Hepatic stellate cell (primary cell): ENCODE data around the gene DCAF4.

Experiments
- DNase-seq: peaks from one replicate; pipeline ENCODE4 v3.0.0; 2011; ENCODE audit warnings: low spot score

DCAF4 gene

DNA sequence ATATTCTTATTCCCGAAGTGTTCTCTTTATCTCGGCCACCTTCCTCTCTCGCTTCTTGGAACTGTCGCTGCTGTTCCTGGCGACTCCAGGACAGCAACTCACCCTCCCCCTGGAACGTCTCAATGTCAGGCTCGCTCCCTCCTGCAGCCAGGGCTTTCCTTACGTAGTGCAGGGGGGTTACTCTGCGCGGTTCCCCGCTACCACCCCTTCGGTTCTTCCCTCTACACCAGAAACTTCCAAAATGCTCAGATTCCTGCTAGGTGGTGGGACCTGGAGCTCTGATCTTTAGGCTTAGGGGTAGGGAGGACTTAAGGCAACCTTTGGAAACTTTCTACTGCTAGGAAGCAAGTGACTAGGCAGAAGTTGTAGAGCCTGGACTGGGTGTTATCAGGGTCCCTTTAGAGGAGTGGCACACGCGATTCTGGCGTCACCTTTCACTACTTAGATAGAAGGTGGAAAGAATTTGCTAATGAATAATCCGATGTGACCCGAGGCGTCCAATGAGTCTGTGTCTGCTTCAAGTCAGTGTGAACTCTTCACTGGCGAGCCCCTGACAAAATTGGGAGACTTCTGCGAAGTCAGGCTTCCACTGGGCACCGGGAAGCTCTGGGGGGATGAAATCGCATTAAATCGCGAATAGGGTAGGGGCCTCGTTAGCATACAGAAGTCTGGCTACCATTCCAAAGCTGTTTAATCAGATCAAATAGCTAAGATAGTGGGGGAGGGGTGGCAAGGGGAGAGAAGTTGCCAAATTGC lies 31.5 kb upstream of the DCAF4 start:
- DNase-seq = peak; percentile 23

GRCh38 chr14:72898448-72898847 lies 27.8 kb upstream of the DCAF4 start:
- DNase-seq = no peak

DNA sequence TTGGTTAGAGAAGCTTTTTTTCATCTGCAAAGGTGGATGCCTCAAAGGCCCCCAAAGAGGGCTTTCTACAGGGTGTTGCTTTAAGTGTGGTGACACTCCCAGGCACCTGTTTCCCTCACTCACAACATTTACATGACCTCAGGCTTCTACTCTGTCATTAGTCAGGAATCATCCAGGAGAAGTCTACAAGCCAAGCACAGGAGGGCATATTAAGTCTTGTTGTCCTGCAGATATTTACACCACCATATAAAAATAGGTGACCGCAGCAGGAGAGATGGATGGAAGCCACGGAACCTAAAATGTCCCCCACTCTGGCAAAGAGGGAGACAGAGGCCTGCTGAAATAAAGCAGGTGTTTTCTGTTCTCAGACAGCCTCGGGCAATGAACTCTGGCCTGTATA lies 24.9 kb upstream of the DCAF4 start:
- DNase-seq = no peak

- no peak for DNase-seq
Observed at GRCh38 chr14:72902801-72903530, 23.3 kb upstream of the DCAF4 start.

DNA sequence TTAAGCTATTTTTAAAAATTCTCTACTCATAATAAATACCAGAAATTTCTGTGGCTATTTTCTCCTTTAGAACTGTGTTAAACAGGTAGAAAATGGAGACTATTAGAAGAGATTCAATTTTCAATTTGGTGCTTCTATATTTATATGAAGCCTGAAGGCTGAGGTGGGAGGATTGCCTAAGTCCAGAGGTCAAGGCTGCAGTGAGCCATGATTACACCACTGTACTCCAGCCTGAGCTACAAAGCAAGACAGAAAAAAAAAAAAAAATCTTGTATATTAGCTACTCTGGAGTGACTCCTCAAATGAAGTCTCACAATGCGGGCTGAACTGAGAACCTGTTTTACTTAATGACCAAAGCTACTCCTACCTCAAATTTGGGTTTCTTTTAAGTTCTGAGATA lies 22.5 kb upstream of the DCAF4 start:
- no peak for DNase-seq

GRCh38 chr14:72904218-72904617 lies 22.0 kb upstream of the DCAF4 start:
- no peak for DNase-seq

DNA sequence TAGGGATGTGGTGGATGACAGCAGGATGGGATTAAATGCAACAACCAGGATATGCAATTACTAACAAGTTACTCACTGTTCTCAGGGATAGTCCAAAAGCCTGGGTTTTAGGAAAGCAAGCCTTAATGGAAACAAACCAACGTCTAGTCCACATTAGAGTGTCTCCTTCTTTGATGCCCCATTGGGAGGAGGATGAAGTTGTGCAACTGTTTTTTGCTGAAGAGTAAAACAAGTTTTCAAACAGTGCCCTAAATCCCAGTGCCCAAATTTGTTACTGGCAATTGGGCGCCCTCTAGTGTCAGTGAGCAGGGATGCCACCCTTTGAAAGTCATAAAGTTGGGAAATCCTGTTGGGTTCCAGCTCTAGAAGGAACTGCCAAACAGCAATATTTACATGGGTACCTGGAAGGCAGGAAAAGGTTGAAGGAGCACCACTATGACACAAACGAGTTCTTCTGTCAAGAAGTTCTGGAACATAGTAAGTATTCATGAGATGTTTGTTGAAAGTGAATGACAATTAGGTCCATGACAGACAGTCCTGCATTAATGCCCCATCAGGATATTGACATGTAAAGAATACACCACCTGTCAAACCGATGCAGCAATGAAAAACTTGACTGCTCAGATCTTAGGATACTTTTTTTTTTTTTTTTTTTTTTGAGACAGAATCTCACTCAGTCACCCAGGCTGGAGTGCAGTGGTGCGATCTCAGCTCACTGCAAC lies 21.3 kb upstream of the DCAF4 start:
- peak; percentile 41 for DNase-seq

DNA sequence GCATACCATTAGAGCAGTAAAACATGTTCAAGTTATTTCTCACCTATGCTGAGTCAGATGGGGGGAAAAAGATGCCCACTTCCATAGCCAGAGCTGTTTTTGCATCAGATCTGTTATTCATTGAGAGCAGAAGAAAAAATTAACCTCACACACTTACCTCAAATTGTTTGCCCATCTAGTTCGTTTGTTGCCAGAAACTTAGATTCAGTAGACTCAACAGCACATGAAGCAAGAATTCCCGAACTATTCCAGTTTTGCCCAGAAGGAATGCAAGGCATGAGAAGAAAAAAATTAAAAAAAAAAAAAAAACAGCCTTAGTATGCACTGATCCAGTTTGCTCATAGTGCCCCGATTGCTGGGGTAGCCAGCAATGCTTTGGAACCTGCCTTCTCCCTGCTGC lies 19.9 kb upstream of the DCAF4 start:
- peak; percentile 56 for DNase-seq

GRCh38 chr14:72906879-72907278 lies 19.4 kb upstream of the DCAF4 start:
- no peak for DNase-seq

DNA sequence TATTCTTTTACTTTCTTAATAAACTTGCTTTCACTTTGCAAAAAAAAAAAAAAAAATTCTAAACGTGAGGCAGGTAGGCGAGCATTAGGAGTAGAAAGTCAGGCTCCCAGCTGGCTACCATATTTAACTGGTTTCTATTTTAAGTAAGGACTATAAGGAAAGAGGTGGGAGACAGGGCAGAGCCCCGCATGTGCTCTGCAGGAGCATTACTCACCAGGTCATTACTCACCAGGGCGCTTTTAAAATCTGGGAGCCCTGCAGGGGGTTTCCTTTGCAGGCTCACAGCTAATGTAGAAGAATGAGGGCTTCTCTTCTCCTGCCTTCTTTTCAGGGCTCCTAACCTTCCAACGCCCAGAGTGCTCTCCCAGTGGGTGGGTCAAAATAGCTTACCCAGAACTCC lies 18.4 kb upstream of the DCAF4 start:
- peak; percentile 41 for DNase-seq

DNA sequence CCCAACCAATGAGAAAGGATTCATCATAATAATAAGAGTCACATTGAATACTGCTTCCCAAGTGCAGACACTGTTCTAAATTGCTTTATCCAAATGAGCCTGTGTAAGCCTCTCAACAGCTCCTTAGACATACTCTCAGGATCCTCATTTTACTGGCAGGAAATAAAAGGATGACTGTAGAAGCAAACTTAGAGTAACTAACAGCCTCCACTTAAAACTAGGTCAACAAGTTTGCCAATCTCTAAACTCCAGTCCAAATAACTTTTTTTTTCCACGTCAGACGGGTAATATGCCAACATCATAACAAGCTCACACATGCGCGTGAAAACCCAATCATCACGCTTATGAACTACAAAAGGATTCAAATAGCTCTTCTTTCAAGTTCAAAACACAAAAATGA lies 17.1 kb upstream of the DCAF4 start:
- DNase-seq = no peak

- DNase-seq = no peak
Observed at GRCh38 chr14:72913809-72914208, 12.5 kb upstream of the DCAF4 start.

- no peak for DNase-seq
Observed at GRCh38 chr14:72916174-72916573, 10.1 kb upstream of the DCAF4 start.

DNA sequence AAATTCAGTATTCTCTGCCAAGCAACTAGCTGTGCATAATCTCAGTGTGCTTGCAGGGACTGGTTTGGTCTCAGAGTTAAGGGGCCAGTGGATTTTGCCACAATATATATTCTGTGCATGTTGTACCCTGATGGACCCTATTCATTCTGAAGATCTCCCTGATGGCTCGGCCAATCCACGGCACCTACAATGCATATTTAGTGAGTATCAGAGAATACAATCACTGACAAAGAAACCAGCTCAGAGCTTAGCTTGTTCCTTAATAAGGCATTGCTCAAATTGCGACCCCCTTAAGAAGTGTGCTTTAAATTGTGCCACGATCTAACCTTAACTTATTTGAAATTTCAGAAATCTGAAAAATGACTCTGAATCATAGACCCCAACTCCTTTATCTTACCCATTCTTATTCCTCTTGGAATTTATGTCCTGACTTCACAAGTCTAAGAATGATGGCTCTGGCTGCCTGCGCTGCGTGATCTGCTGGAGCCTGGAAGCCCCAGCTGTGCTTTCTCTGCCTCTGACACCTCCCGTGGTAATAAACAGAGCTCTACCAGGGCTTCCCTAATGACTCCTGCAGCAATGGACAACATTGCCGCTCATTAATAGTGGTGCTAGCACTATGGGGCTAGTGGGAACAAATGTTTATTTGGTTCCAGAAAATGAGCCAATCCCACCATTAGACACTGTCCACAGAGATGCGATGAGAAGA lies 9.0 kb upstream of the DCAF4 start:
- DNase-seq = no peak

GRCh38 chr14:72920008-72920407 lies 6.3 kb upstream of the DCAF4 start:
- no peak for DNase-seq

GRCh38 chr14:72921396-72921795 lies 4.9 kb upstream of the DCAF4 start:
- peak; percentile 50 for DNase-seq

DNA sequence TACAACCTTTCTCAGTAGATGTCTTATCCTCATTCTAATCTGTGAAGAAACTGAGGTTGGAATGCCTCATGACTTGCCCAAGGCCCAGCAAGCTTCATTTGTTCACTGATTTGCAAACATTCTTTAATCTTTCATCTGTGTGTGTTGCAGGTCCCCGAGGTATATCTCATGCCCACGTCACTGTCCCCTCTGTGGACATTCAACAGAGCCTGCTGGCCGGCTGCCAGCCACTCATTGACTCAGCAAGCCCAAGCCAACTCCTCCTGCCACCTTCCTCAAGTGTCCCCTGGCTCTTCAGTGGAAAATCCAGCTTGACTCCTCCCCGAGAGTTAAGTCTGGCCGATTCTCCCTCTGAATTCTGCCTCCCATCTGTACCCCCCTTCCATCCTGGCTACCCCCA lies 1.9 kb upstream of the DCAF4 start:
- no peak for DNase-seq

- no peak for DNase-seq
Observed at GRCh38 chr14:72925171-72925759, 999 bp upstream of the DCAF4 start.

- DNase-seq = no peak
Observed at GRCh38 chr14:72925815-72926291, 411 bp upstream of the DCAF4 start.

- no peak for DNase-seq
Observed at GRCh38 chr14:72928872-72929271, 2.6 kb downstream of the DCAF4 start.

DNA sequence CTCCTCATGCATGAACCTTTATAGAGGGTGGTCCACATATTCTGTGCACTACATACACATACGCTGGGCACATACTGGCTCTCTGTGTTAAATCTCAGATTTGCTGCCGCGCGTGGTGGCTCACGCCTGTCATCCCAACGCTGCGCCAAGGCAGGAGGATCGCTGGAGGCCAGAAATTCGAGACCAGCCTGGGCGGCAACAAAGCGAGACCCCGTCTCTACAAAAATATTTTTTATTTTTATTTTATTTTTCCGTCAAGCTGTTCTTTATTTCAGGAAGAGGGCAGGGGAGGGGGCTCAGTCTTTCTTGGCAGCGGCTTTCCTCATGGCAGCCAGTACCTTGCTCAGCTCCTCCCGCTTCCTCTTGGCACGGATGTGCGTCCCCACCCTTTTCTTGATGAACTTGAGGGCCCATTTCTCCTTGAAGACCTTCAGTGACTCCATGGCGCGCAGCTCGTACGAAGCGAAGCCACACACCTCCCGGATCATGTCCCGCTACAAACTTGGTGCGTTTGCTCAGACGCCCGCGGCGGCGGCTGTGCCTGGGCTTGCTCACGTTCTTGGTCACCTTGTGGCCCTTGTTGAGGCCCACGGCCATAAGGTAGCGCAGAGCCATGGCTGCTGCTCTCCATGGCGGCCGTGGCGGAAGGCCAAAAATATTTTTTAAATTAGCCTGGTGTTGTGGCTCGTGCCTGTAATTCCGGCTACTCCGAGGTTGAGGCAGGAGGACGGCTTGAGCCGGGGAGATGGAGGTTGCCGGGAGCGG lies 3.2 kb downstream of the DCAF4 start:
- no peak for DNase-seq
